Caco-2 (cell line): ENCODE data around the gene CTSS. TPM values are rescaled to one million over a fixed set of nuclear protein-coding genes. Genes with fewer than 3 reads are reported as not detected.

Experiments
- BruUV-seq: library from RNA; stranded (reverse); fragments of 400-500 nt; replicated peaks from 2 replicates; lab custom pipeline; 2021; lab: Mats Ljungman, UMichigan
- CTCF ChIA-PET: fragments of 300-600 bp; sonication (Branson Sonifier 250); formaldehyde crosslinking; loops from one replicate; lab custom pipeline; 2022; ENCODE audit warnings: antibody characterized with exemption; lab: Charles Lee
- POLR2A ChIA-PET: fragments of 300-600 bp; sonication (Branson Sonifier 250); formaldehyde crosslinking; loops from one replicate; lab custom pipeline; 2022; ENCODE audit warnings: antibody characterized with exemption; lab: Charles Lee
- DNase-seq, 2 experiments: peaks; one replicate each; pipeline versions ENCODE4 v3.0.0 to v3.0.0-alpha.2; 2020 to 2022
- H3K27me3 ChIP-seq: replicated peaks from 2 replicates; pipeline ENCODE4 v1.6.0; 2011; ENCODE audit warnings: low read length; ENCODE audit not compliant: control insufficient read depth, insufficient read depth
- H3K36me3 ChIP-seq: 2 replicates; pipeline ENCODE4 v1.5.1; 2011; ENCODE audit warnings: low read length; ENCODE audit not compliant: control insufficient read depth, insufficient read depth
- H3K4me1 ChIP-seq: fragments of 250-450 bp; sonication (Bioruptor Pico); 2 replicates; pipeline ENCODE4 v1.5.1; 2020; ENCODE audit warnings: mild to moderate bottlenecking
- H3K4me3 ChIP-seq: 2 replicates; pipeline ENCODE4 v1.5.1; 2011; ENCODE audit warnings: low read depth, mild to moderate bottlenecking, control low read depth, low read length
- H3K9me3 ChIP-seq: fragments of 250-450 bp; sonication (Bioruptor Pico); 2 replicates; pipeline ENCODE4 v1.5.1; 2020; ENCODE audit warnings: mild to moderate bottlenecking, moderate library complexity
- H3K27ac Mint-ChIP-seq: one replicate; pipeline ENCODE4 v1.8.0; 2022; ENCODE audit warnings: mixed read lengths; ENCODE audit not compliant: unreplicated experiment
- H3K27me3 Mint-ChIP-seq: one replicate; pipeline ENCODE4 v1.8.0; 2022; ENCODE audit warnings: mixed read lengths; ENCODE audit not compliant: insufficient read depth, unreplicated experiment
- H3K36me3 Mint-ChIP-seq: one replicate; pipeline ENCODE4 v1.8.0; 2022; ENCODE audit warnings: mild to moderate bottlenecking, mixed read lengths; ENCODE audit not compliant: insufficient read depth, unreplicated experiment
- H3K4me1 Mint-ChIP-seq: one replicate; pipeline ENCODE4 v1.8.0; 2022; ENCODE audit warnings: low read depth, mixed read lengths; ENCODE audit not compliant: unreplicated experiment
- H3K4me3 Mint-ChIP-seq: one replicate; pipeline ENCODE4 v1.8.0; 2022; ENCODE audit warnings: mild to moderate bottlenecking, moderate library complexity, mixed read lengths; ENCODE audit not compliant: unreplicated experiment
- H3K9me3 Mint-ChIP-seq: one replicate; pipeline ENCODE4 v1.8.0; 2022; ENCODE audit warnings: mixed read lengths; ENCODE audit not compliant: unreplicated experiment
- CTCF ChIP-seq, 2 experiments: fragments of 200-600 bp in 1 of 2; IDR thresholded peaks; 1 replicate in 1 of 2; 2 replicates in 1 of 2; pipeline versions ENCODE4 v1.5.1 to v1.8.0; 2011 to 2022; ENCODE audit warnings: antibody characterized with exemption in 1 of 2, control low read depth in 1 of 2, inconsistent platforms in 1 of 2, low read depth in 1 of 2, low read length in 1 of 2, mild to moderate bottlenecking in 1 of 2, moderate library complexity in 1 of 2; ENCODE audit not compliant: insufficient read depth in 1 of 2, severe bottlenecking in 1 of 2, unreplicated experiment in 1 of 2
- intact Hi-C: fragments of 100-400 bp; cut with micrococcal nuclease; formaldehyde crosslinking; loops from one replicate; pipeline ENCODE4 v1.10.0; 2022; ENCODE audit not compliant: unreplicated experiment
- total RNA-seq: library from RNA; stranded (reverse); gene quantifications from 2 replicates; pipeline ENCODE4 v1.2.3, GENCODE V29; 2022

The CTSS gene
- total RNA-seq, 1 experiment from 2014 or later: 0.84 TPM

DNA sequence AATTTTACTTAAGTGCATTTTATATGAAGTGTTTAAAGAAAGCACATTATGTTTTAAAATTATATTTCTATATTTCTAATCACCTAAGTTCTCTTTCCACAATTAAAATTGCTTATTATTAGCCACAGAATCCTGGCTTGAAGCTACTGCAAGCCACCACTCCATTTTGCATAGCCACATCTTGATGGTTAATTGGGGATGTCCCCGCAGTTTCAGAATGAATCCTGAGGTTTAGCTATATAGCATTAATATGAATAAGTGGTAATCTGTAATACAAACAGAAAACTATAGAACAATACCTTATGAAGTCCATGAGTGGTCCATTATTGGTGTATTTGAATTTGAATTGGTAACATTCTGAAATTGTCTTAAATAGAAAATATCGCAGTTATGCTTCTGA lies 57.0 kb downstream of the CTSS start:
- H3K4me3 Mint-ChIP-seq: no peak overlapping the region
- no peaks in the 10 kb centered on the region for H3K4me1 ChIP-seq
- CTCF ChIA-PET: no interaction called here
- DNase-seq: no peak
- H3K9me3 ChIP-seq: no peaks in the 10 kb centered on the region
- H3K27ac Mint-ChIP-seq: no peak overlapping the region
- H3K4me1 Mint-ChIP-seq: no peaks in the 10 kb centered on the region
- intact Hi-C loops: no loop called here
- no peaks in the 10 kb centered on the region for H3K9me3 Mint-ChIP-seq
- POLR2A ChIA-PET: interaction anchor here (1.2 kb wide), 1 partner anchor 11 kb away, joined by 3 read pairs; the partner anchor contains the start of gene GOLPH3L
- no peaks in the 10 kb centered on the region for H3K36me3 Mint-ChIP-seq
- H3K36me3 ChIP-seq: no peaks in the 10 kb centered on the region
- no peaks in the 10 kb centered on the region for H3K27me3 Mint-ChIP-seq
- H3K4me3 ChIP-seq: no peak overlapping the region
- BruUV-seq: no TSS peak
- H3K27me3 ChIP-seq: no peaks in the 10 kb centered on the region
- TF ChIP-seq CTCF (IDR thresholded peaks at IDR 0.05; ENCODE audit: insufficient read depth in 1 of 2, low read depth in 1 of 2, low read length in 1 of 2, severe bottlenecking in 1 of 2, unreplicated experiment in 1 of 2): no peak

DNA sequence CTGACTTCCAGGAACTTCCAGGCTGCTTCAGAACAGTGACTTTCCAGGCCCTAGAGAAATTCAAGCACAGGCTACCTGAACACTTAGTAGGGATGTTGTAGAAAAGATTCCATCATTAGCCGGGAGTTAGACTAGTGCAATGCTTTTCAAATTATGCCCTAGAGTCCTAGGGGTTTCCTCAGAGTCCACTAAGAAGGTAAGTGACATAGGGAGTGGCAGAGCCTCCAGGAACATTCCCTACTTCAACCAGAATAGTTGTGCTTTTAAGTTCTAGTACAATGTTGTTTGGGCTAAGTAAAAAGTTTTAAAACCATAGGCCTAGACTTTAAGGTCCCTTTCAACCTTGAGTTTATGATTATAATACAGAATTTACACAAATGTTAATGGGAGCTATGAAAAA lies 59.5 kb downstream of the CTSS start:
- Mint-ChIP-seq H3K4me3 (no peak overlapping the region), H3K4me1 (no peaks in the 10 kb centered on the region), H3K27me3 (no peaks in the 10 kb centered on the region), H3K9me3 (no peaks in the 10 kb centered on the region), H3K27ac (no peak overlapping the region), H3K36me3 (no peaks in the 10 kb centered on the region)
- intact Hi-C loops: no loop called here
- no peak for TF ChIP-seq CTCF (IDR thresholded peaks at IDR 0.05; ENCODE audit: insufficient read depth in 1 of 2, low read depth in 1 of 2, low read length in 1 of 2, severe bottlenecking in 1 of 2, unreplicated experiment in 1 of 2)
- CTCF ChIA-PET: no interaction called here
- Histone ChIP-seq H3K4me1 (no peaks in the 10 kb centered on the region), H3K9me3 (no peaks in the 10 kb centered on the region), H3K27me3 (no peaks in the 10 kb centered on the region), H3K4me3 (no peak overlapping the region), H3K36me3 (no peaks in the 10 kb centered on the region)
- BruUV-seq: no TSS peak
- POLR2A ChIA-PET: no interaction called here
- no peak for DNase-seq

- intact Hi-C loops: no loop called here
- no peak overlapping the region for H3K4me3 ChIP-seq
- H3K9me3 ChIP-seq: no peaks in the 10 kb centered on the region
- ChIA-PET CTCF (no interaction called here), POLR2A (no interaction called here)
- H3K4me1 ChIP-seq: no peaks in the 10 kb centered on the region
- H3K36me3 ChIP-seq: no peaks in the 10 kb centered on the region
- no peaks in the 10 kb centered on the region for H3K4me1 Mint-ChIP-seq
- BruUV-seq: no TSS peak
- no peak for TF ChIP-seq CTCF (IDR thresholded peaks at IDR 0.05; ENCODE audit: insufficient read depth in 1 of 2, low read depth in 1 of 2, low read length in 1 of 2, severe bottlenecking in 1 of 2, unreplicated experiment in 1 of 2)
- no peak overlapping the region for H3K27ac Mint-ChIP-seq
- H3K36me3 Mint-ChIP-seq: no peaks in the 10 kb centered on the region
- H3K27me3 Mint-ChIP-seq: no peaks in the 10 kb centered on the region
- no peaks in the 10 kb centered on the region for H3K27me3 ChIP-seq
- H3K9me3 Mint-ChIP-seq: no peaks in the 10 kb centered on the region
- no peak overlapping the region for H3K4me3 Mint-ChIP-seq
- no peak for DNase-seq
Observed at GRCh38 chr1:150703427-150703826, 62.2 kb downstream of the CTSS start.
